A673 (cell line): Measurements from ENCODE around the gene TMEM54. TPM values are rescaled to one million over a fixed set of nuclear protein-coding genes. Genes with fewer than 3 reads are reported as not detected.

Source experiments
- BruUV-seq: library from RNA; stranded (reverse); fragments of 400-500 nt; replicated peaks from 2 replicates; lab custom pipeline; 2021; lab: Mats Ljungman, UMichigan
- CTCF ChIA-PET: fragments of 300-600 bp; sonication (Branson Sonifier 250); formaldehyde crosslinking; loops from one replicate; lab custom pipeline; 2022; ENCODE audit warnings: antibody characterized with exemption; lab: Charles Lee
- POLR2A ChIA-PET: fragments of 300-600 bp; sonication (Branson Sonifier 250); formaldehyde crosslinking; loops from one replicate; lab custom pipeline; 2022; ENCODE audit warnings: antibody characterized with exemption; ENCODE audit not compliant: low non-redundant PET; lab: Charles Lee
- DNase-seq: peaks from one replicate; pipeline ENCODE4 v3.0.0-alpha.2; 2015; ENCODE audit warnings: low spot score
- H3K27ac ChIP-seq: fragments of 200-600 bp; sonication (generic); 2 replicates; pipeline ENCODE4 v1.5.1; 2016; ENCODE audit warnings: mixed run types, low read depth, mild to moderate bottlenecking, mixed read lengths, antibody characterized with exemption, low read length; ENCODE audit not compliant: poor library complexity, severe bottlenecking
- H3K27me3 ChIP-seq: fragments of 200-600 bp; sonication (generic); replicated peaks from 2 replicates; pipeline ENCODE4 v1.6.1; 2017; ENCODE audit warnings: mixed run types, low read depth, mild to moderate bottlenecking, mixed read lengths, antibody characterized with exemption, low read length; ENCODE audit not compliant: insufficient read depth, poor library complexity
- H3K36me3 ChIP-seq: fragments of 200-600 bp; sonication (generic); 2 replicates; pipeline ENCODE4 v1.6.1; 2016; ENCODE audit warnings: mixed run types, mild to moderate bottlenecking, mixed read lengths, antibody characterized with exemption, low read length; ENCODE audit not compliant: insufficient read depth, poor library complexity, severe bottlenecking
- H3K4me1 ChIP-seq: fragments of 200-600 bp; sonication (generic); 2 replicates; pipeline ENCODE4 v1.6.1; 2017; ENCODE audit warnings: mixed run types, mild to moderate bottlenecking, mixed read lengths, antibody characterized with exemption, low read length; ENCODE audit not compliant: insufficient read depth, poor library complexity, severe bottlenecking
- H3K4me3 ChIP-seq: fragments of 200-600 bp; sonication (generic); 2 replicates; pipeline ENCODE4 v1.5.1; 2016; ENCODE audit warnings: low read depth, mixed run types, mild to moderate bottlenecking, mixed read lengths, low read length; ENCODE audit not compliant: poor library complexity, severe bottlenecking
- H3K9me3 ChIP-seq: fragments of 200-600 bp; sonication (generic); 2 replicates; pipeline ENCODE4 v1.6.1; 2016; ENCODE audit warnings: mixed run types, low read depth, mild to moderate bottlenecking, mixed read lengths, antibody characterized with exemption, low read length; ENCODE audit not compliant: poor library complexity, severe bottlenecking
- CTCF ChIP-seq: fragments of 300-800, 200-600 bp; sonication (generic); conservative IDR thresholded peaks from 2 replicates; pipeline ENCODE4 v1.5.1; 2017; ENCODE audit warnings: low read depth, mild to moderate bottlenecking, antibody characterized with exemption, low read length, moderate library complexity, mixed read lengths
- EZH2 ChIP-seq: fragments of 200-600 bp; sonication (generic); IDR thresholded peaks from 2 replicates; pipeline ENCODE4 v1.6.1; 2017; ENCODE audit warnings: borderline replicate concordance, low read depth, mild to moderate bottlenecking, mixed read lengths, antibody characterized with exemption, low read length; ENCODE audit not compliant: poor library complexity, severe bottlenecking
- intact Hi-C: fragments of 100-400 bp; cut with micrococcal nuclease; formaldehyde crosslinking; loops from one replicate; pipeline ENCODE4 v1.10.0; 2022; ENCODE audit not compliant: unreplicated experiment
- total RNA-seq: library from RNA; stranded (reverse); gene quantifications from 2 replicates; pipeline ENCODE4 v1.2.3, GENCODE V29; 2021

TMEM54 gene
- total RNA-seq, 1 experiment from 2014 or later: 3.2 TPM

GRCh38 chr1:32918179-32918578, 17.0 kb upstream of the TMEM54 start:
- no TSS peak for BruUV-seq
- H3K36me3 ChIP-seq: no peaks in the 10 kb centered on the region
- TF ChIP-seq EZH2 (no peak), CTCF (no peak)
- H3K27me3 ChIP-seq: no peaks in the 10 kb centered on the region
- POLR2A ChIA-PET: no interaction called here
- H3K27ac ChIP-seq: no peak overlapping the region
- no peaks in the 10 kb centered on the region for H3K4me1 ChIP-seq
- CTCF ChIA-PET: no interaction called here
- no peaks in the 10 kb centered on the region for H3K9me3 ChIP-seq
- no peak for DNase-seq
- no peak overlapping the region for H3K4me3 ChIP-seq
- intact Hi-C loops: no loop called here

DNA sequence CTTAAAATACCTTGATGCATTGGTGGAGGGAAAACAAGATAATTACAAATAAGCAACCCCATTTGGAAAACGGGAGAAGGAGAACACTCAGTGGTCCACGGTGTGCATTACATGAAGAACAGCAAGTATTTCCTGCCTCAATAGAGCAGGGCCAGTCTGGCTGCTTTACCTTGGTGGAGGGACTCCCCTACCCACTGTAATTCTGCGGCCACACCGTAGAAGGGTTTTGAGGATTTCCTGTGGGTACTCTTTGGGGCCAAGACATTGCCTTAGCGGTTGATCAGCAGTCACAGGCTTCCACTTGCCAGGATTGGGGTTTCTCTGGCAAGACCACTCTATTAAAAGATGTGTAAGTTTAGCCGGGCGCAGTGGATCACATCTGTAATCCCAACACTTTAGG, 16.3 kb upstream of the TMEM54 start:
- TF ChIP-seq CTCF (no peak), EZH2 (no peak)
- DNase-seq: no peak
- no peaks in the 10 kb centered on the region for H3K4me1 ChIP-seq
- H3K27me3 ChIP-seq: no peaks in the 10 kb centered on the region
- no peak overlapping the region for H3K27ac ChIP-seq
- intact Hi-C loops: no loop called here
- H3K9me3 ChIP-seq: no peaks in the 10 kb centered on the region
- CTCF ChIA-PET: no interaction called here
- H3K36me3 ChIP-seq: no peaks in the 10 kb centered on the region
- POLR2A ChIA-PET: no interaction called here
- BruUV-seq: no TSS peak
- no peak overlapping the region for H3K4me3 ChIP-seq

DNA sequence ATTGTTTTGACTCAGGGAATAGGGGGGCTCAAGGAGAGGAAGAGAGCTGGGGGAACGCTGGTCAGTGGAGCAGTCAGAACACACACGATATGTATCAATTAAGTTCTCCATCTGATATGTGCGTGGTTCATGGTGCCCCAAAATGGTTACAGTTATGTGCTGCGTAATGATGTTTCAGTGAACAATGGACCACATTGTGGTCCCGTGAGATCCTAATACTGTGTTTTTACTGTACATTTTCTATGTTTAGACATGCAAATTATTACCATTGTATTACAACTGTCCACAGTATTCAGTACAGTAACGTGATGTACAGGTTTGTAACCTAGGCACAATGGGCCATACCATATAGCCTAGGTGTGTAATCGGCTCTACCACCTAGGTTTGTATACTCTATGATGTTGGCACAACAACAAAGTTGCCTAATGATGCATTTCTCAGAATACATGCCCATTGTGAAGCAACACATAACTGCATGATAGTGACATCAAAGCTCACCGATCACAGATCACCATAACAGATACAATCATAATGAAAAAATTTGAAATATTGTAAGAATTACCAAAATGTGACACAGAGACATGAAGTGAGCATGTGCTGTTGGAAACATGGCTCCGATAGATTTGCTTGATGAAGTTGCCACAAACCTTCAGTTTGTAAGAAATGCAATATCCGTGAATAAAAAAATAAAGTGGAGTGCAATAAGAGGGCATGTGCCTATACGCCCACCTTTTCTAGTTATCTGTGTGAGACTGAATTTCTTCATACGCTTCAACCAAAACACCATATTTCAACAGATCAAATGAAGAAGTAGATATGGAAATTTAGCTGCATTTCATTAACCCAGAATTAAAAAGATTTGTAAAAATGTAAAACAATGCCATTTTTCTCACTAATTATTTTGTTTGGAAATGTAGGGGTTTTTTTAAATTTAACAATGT, 14.8 kb upstream of the TMEM54 start:
- no peaks in the 10 kb centered on the region for H3K36me3 ChIP-seq
- no peak overlapping the region for H3K27ac ChIP-seq
- intact Hi-C loops: no loop called here
- CTCF ChIA-PET: no interaction called here
- POLR2A ChIA-PET: no interaction called here
- BruUV-seq: no TSS peak
- no peaks in the 10 kb centered on the region for H3K9me3 ChIP-seq
- TF ChIP-seq EZH2 (no peak), CTCF (no peak)
- no peak for DNase-seq
- H3K4me3 ChIP-seq: no peak overlapping the region
- no peaks in the 10 kb centered on the region for H3K4me1 ChIP-seq
- no peaks in the 10 kb centered on the region for H3K27me3 ChIP-seq
